HepG2 (cell line): ENCODE data around the gene UST. TPM values are rescaled to one million over a fixed set of nuclear protein-coding genes. Genes with fewer than 3 reads are reported as not detected.

Source experiments
- MTA1 ChIP-seq: sonication (generic); formaldehyde crosslinking; IDR thresholded peaks from 2 replicates; pipeline ENCODE4 v1.4.0; 2020; ENCODE audit warnings: missing genetic modification reagents, mild to moderate bottlenecking, borderline replicate concordance
- NR2F1 ChIP-seq, 2 experiments: fragments of 450-650 bp in 1 of 2; formaldehyde crosslinking in 1 of 2; IDR thresholded peaks; 2 replicates each; pipeline versions ENCODE4 v1.5.0 to v1.6.1; 2016 to 2020; ENCODE audit warnings: mild to moderate bottlenecking in 1 of 2, missing compliant biosample characterization in 1 of 2, missing genetic modification reagents in 1 of 2, moderate library complexity in 1 of 2
- PITX1 ChIP-seq: sonication (generic); formaldehyde crosslinking; IDR thresholded peaks from 2 replicates; pipeline ENCODE4 v1.5.1; 2020; ENCODE audit warnings: mild to moderate bottlenecking, missing genetic modification reagents
- ZMYM4 ChIP-seq: sonication (generic); formaldehyde crosslinking; IDR thresholded peaks from 2 replicates; pipeline ENCODE4 v1.8.1; 2023; ENCODE audit warnings: mild to moderate bottlenecking, missing genetic modification reagents
- ZNF160 ChIP-seq: sonication (generic); formaldehyde crosslinking; IDR thresholded peaks from 2 replicates; pipeline ENCODE4 v1.8.0; 2022; ENCODE audit warnings: mild to moderate bottlenecking, inconsistent platforms, missing genetic modification reagents
- polyA plus RNA-seq, 8 experiments: library from polyadenylated mRNA; depleted of rRNA in 3 of 8; stranded (reverse) in 7 of 8; unstranded in 1 of 8; fragments of >200 nt; fragmentation: Illumina TruSeq in 4 of 8; extraction: Trizol in 4 of 8; gene quantifications; 2 replicates each; pipeline versions ENCODE4 v1.2.1 to v1.2.3, GENCODE V29; 2011 to 2016; ENCODE audit warnings: low read depth in 4 of 8, missing spikeins in 1 of 8, mixed read lengths in 1 of 8; ENCODE audit not compliant: insufficient read depth in 1 of 8
- total RNA-seq, 5 experiments: library from RNA; depleted of rRNA; stranded (reverse); fragments of >200 nt; fragmentation: Illumina TruSeq; extraction: Trizol; gene quantifications; 2 replicates each; pipeline ENCODE4 v1.2.3, GENCODE V29; 2016; ENCODE audit warnings: low read depth in 1 of 5
- TF ChIP-seq, protein P1 (sequence below): sonication (generic); formaldehyde crosslinking; IDR thresholded peaks from 2 replicates; pipeline ENCODE4 v1.4.0; 2020; ENCODE audit warnings: missing genetic modification reagents, borderline replicate concordance
- TF ChIP-seq, protein P2 (sequence below): sonication (generic); formaldehyde crosslinking; IDR thresholded peaks from 2 replicates; pipeline ENCODE4 v1.5.1; 2020; ENCODE audit warnings: missing genetic modification reagents, mild to moderate bottlenecking, borderline replicate concordance
- TF ChIP-seq, protein P3 (sequence below): sonication (generic); formaldehyde crosslinking; IDR thresholded peaks from 2 replicates; pipeline ENCODE4 v1.4.0; 2020; ENCODE audit warnings: mild to moderate bottlenecking, missing genetic modification reagents
- TF ChIP-seq, protein P4 (sequence below): sonication (generic); formaldehyde crosslinking; conservative IDR thresholded peaks from 2 replicates; pipeline ENCODE4 v1.8.0; 2022; ENCODE audit warnings: mild to moderate bottlenecking, moderate library complexity, missing genetic modification reagents

The UST gene
- total and polyA plus RNA-seq, 2 of the 13 experiments (the other 11 are each of a cell fraction or from before 2014, with no cell fraction given), result 0.27 TPM; not detected in 1

DNA sequence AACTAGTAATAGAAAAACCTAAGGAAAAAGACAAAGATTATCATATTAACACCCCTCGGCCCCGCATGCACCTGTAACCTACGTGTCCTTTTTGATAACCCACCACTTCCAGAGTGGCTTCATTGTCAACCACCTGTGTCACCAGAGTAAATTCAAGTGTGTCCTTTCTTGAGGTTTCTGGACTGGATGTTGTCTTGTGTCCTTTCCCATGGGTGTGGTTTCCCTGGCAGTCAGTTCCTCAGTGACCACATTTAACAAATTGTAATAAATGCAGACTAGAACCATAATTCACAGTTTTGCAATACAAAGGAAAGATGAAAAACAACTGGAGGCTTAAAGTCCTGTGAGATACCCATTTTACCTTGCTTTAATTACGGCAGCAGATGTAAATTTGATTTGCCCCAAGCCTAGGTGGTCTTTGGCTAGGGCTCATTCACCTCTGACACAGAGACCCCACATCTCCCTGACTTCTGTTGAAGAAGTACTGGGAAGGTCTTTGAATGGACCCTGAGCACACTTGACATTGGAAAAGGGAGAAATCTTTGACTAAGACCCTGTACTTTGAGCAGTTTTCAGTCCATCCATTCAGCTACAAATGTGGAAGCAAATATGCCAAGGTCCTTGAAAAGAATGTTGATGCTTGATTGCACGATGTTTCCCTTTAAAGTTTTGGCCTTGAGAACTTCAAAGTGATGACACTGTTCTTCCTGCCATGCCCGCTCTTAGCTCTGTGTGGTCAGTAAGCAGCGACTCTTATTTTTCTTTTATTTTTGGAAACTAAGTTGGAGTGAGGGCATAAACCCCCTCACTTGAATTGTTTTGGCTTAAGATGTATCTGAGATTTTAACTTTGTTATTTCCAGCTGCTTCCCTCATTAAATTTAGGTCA, 232.4 kb downstream of the UST start (continued):
- TF ChIP-seq, protein P1, sequence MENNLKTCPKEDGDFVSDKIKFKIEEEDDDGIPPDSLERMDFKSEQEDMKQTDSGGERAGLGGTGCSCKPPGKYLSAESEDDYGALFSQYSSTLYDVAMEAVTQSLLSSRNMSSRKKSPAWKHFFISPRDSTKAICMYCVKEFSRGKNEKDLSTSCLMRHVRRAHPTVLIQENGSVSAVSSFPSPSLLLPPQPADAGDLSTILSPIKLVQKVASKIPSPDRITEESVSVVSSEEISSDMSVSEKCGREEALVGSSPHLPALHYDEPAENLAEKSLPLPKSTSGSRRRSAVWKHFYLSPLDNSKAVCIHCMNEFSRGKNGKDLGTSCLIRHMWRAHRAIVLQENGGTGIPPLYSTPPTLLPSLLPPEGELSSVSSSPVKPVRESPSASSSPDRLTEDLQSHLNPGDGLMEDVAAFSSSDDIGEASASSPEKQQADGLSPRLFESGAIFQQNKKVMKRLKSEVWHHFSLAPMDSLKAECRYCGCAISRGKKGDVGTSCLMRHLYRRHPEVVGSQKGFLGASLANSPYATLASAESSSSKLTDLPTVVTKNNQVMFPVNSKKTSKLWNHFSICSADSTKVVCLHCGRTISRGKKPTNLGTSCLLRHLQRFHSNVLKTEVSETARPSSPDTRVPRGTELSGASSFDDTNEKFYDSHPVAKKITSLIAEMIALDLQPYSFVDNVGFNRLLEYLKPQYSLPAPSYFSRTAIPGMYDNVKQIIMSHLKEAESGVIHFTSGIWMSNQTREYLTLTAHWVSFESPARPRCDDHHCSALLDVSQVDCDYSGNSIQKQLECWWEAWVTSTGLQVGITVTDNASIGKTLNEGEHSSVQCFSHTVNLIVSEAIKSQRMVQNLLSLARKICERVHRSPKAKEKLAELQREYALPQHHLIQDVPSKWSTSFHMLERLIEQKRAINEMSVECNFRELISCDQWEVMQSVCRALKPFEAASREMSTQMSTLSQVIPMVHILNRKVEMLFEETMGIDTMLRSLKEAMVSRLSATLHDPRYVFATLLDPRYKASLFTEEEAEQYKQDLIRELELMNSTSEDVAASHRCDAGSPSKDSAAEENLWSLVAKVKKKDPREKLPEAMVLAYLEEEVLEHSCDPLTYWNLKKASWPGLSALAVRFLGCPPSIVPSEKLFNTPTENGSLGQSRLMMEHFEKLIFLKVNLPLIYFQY, result no peak
- TF ChIP-seq PITX1 (CRISPR knock-in tag) (peak; percentile 67; the same call in 1 of the 2 replicates), NR2F1 (CRISPR knock-in tag; IDR thresholded peaks at IDR 0.05) (no peak; a peak in 1 of 4 replicates), ZNF160 (CRISPR knock-in tag) (no peak), MTA1 (CRISPR knock-in tag) (no peak; the same call in 1 of the 2 replicates), ZMYM4 (CRISPR knock-in tag) (peak; percentile 90)
- TF ChIP-seq, protein P2, sequence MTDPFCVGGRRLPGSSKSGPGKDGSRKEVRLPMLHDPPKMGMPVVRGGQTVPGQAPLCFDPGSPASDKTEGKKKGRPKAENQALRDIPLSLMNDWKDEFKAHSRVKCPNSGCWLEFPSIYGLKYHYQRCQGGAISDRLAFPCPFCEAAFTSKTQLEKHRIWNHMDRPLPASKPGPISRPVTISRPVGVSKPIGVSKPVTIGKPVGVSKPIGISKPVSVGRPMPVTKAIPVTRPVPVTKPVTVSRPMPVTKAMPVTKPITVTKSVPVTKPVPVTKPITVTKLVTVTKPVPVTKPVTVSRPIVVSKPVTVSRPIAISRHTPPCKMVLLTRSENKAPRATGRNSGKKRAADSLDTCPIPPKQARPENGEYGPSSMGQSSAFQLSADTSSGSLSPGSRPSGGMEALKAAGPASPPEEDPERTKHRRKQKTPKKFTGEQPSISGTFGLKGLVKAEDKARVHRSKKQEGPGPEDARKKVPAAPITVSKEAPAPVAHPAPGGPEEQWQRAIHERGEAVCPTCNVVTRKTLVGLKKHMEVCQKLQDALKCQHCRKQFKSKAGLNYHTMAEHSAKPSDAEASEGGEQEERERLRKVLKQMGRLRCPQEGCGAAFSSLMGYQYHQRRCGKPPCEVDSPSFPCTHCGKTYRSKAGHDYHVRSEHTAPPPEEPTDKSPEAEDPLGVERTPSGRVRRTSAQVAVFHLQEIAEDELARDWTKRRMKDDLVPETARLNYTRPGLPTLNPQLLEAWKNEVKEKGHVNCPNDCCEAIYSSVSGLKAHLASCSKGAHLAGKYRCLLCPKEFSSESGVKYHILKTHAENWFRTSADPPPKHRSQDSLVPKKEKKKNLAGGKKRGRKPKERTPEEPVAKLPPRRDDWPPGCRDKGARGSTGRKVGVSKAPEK (CRISPR knock-in tag), result no peak
- TF ChIP-seq, protein P3, sequence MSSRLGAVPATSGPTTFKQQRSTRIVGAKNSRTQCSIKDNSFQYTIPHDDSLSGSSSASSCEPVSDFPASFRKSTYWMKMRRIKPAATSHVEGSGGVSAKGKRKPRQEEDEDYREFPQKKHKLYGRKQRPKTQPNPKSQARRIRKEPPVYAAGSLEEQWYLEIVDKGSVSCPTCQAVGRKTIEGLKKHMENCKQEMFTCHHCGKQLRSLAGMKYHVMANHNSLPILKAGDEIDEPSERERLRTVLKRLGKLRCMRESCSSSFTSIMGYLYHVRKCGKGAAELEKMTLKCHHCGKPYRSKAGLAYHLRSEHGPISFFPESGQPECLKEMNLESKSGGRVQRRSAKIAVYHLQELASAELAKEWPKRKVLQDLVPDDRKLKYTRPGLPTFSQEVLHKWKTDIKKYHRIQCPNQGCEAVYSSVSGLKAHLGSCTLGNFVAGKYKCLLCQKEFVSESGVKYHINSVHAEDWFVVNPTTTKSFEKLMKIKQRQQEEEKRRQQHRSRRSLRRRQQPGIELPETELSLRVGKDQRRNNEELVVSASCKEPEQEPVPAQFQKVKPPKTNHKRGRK, result no peak
- TF ChIP-seq, protein P4, sequence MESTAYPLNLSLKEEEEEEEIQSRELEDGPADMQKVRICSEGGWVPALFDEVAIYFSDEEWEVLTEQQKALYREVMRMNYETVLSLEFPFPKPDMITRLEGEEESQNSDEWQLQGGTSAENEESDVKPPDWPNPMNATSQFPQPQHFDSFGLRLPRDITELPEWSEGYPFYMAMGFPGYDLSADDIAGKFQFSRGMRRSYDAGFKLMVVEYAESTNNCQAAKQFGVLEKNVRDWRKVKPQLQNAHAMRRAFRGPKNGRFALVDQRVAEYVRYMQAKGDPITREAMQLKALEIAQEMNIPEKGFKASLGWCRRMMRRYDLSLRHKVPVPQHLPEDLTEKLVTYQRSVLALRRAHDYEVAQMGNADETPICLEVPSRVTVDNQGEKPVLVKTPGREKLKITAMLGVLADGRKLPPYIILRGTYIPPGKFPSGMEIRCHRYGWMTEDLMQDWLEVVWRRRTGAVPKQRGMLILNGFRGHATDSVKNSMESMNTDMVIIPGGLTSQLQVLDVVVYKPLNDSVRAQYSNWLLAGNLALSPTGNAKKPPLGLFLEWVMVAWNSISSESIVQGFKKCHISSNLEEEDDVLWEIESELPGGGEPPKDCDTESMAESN (CRISPR knock-in tag), result no peak
